WI38 (cell line): Measurements from ENCODE around the gene CRAMP1.

ENCODE experiments used
- H3K4me3 ChIP-seq: 2 replicates; pipeline ENCODE4 v1.5.1; 2011; ENCODE audit warnings: low read depth, mild to moderate bottlenecking, control low read depth, low read length
- CTCF ChIP-seq: IDR thresholded peaks from 2 replicates; pipeline ENCODE4 v1.5.1; 2012; ENCODE audit warnings: low read depth, mild to moderate bottlenecking, control low read depth, low read length

CRAMP1 gene

GRCh38 chr16:1678500-1679098 lies 66.4 kb downstream of the CRAMP1 start:
- no peak for TF ChIP-seq CTCF
- peak overlapping the region; percentile 81 for H3K4me3 ChIP-seq

DNA sequence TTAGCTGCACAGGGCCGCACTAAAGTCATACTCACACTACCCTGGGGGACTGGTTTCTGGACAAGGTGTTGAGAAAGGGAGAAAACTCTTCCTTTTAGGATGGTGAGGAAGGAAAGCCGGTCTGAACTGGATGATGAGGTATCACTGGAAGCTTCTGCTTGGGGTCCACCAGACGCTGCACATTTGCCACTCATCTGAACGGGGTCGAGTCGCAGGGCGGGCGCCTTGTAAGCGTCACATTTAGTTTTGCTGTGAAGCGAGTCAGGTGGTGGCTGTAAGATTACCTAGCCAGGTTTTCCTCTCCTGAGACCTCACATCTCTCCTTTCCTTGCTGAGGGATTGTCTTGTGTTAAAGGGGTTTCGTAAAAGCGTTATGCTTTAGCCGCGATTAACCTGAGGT lies 68.2 kb downstream of the CRAMP1 start:
- TF ChIP-seq CTCF, result no peak
- H3K4me3 ChIP-seq, result no peak overlapping the region

DNA sequence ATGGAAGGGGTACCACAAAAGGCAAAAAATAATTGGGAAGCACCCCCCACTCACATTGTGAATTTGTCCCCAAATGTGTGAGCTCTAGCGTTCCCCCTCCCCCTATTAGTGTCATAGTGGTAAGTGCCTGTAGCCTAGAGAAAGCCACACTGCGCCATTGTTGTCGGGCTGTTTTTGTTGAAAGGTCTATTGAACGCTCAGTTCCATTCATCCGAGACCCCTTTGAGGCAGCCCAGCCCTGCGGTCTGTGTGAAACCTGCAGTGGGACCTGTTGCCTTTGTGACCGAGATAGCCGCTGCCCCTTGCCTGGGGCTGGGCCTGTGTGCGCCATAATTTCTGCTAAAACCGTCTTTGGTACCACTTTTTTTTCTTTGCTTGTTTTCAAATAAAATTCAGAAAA lies 68.9 kb downstream of the CRAMP1 start:
- TF ChIP-seq CTCF, result no peak
- H3K4me3 ChIP-seq, result no peak overlapping the region

DNA sequence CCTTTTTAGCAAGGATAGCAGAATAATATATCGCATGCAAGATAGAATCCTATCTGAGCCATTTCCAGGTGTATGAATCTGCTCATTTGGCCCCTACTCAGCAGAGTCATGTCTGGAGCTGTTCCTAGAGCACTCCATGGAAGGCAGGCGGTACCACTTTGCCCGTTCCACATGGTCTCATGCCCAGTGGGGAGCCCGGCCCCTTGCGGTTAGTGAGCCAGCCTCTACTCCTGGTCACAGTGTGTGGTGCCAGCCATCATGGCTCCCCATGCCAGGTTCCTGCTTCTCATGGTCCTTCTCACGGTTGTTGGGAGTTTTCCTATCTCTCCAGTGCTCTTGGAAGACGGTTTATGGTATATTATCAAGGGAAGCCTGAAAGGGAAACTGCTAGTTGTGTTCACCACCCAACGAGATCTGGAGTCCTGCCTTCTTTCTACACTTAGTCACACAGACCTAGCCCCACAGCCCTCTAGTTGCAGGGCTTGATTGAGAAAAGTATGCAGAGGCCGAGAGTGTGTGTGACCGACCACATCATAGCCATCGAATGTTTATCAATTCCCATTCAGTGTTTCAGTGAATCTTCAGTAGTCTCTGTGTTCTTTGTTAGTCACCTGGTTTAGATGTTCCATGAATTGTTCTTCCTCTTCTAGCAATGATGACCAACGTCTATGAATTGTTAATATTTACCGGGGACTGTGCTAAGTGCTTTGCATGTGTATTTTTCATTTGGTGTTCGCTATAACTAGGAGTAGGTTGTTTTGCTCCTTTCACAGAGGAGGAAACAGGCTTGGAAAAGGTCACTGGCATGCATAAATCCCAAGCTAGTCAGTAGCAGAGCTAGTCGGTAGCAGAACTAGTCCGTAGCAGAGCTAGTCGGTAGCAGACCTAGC lies 75.5 kb downstream of the CRAMP1 start:
- no peak overlapping the region for H3K4me3 ChIP-seq
- TF ChIP-seq CTCF, result no peak

- TF ChIP-seq CTCF, result no peak
- no peak overlapping the region for H3K4me3 ChIP-seq
Observed at GRCh38 chr16:1688807-1689560, 76.8 kb downstream of the CRAMP1 start.

GRCh38 chr16:1689853-1690252 lies 77.7 kb downstream of the CRAMP1 start:
- no peak for TF ChIP-seq CTCF
- H3K4me3 ChIP-seq, result no peak overlapping the region
